Activated naive CD4-positive, alpha-beta T cell treated with anti-CD3 and anti-CD28 coated beads, Interleukin-2, amount 10 ng/mL, durations not matched to agents 7 days and 5 days (primary cell): ENCODE data around the gene MMEL1.
"Not testable (repeated sequence)": the region's sequence is repeated elsewhere in the genome, so short reads cannot be mapped to it uniquely, and the experiment has no call there.

ENCODE experiments used
- CTCF ChIA-PET: fragments of 350-600 bp; sonication (Branson Sonifier 250); formaldehyde crosslinking; loops from one replicate; lab custom pipeline; 2021; ENCODE audit warnings: antibody characterized with exemption; lab: Charles Lee
- DNase-seq: peaks from one replicate; pipeline ENCODE4 v3.0.0-alpha.2; 2020
- H3K27ac Mint-ChIP-seq: one replicate; pipeline ENCODE4 v1.8.0; 2021; ENCODE audit warnings: mild to moderate bottlenecking, moderate library complexity, mixed read lengths
- H3K27me3 Mint-ChIP-seq: one replicate; pipeline ENCODE4 v1.8.0; 2021; ENCODE audit warnings: mild to moderate bottlenecking, mixed read lengths
- H3K36me3 Mint-ChIP-seq: one replicate; pipeline ENCODE4 v1.8.0; 2021; ENCODE audit warnings: mixed read lengths
- H3K4me1 Mint-ChIP-seq: one replicate; pipeline ENCODE4 v1.8.0; 2021; ENCODE audit warnings: mixed read lengths
- H3K4me3 Mint-ChIP-seq: one replicate; pipeline ENCODE4 v1.8.0; 2021; ENCODE audit warnings: mild to moderate bottlenecking, moderate library complexity, mixed read lengths
- H3K9me3 Mint-ChIP-seq: one replicate; pipeline ENCODE4 v1.8.0; 2021; ENCODE audit warnings: mixed read lengths

MMEL1 gene

GRCh38 chr1:2555634-2556276 is 77.1 kb downstream of the MMEL1 start:
- H3K36me3 Mint-ChIP-seq = peaks cover 16% of the 10 kb centered on the region
- H3K4me1 Mint-ChIP-seq = peaks cover 52% of the 10 kb centered on the region
- DNase-seq = peak; percentile 91
- H3K4me3 Mint-ChIP-seq = peak overlapping the region; percentile 98
- no peaks in the 10 kb centered on the region for H3K27me3 Mint-ChIP-seq
- H3K27ac Mint-ChIP-seq = peak overlapping the region; percentile 99
- CTCF ChIA-PET = interaction anchor here (0.6 to 3.3 kb wide), 11 partner anchors 9 to 361 kb away, joined by 3 to 40 read pairs (median 3); partner anchors contain the start of genes FAAP20, PANK4 and PRXL2B
- no peaks in the 10 kb centered on the region for H3K9me3 Mint-ChIP-seq

- peaks cover 55% of the 10 kb centered on the region for H3K4me1 Mint-ChIP-seq
- CTCF ChIA-PET = interaction anchor here (0.6 to 3.3 kb wide), 4 partner anchors 23 to 235 kb away, joined by 3 to 40 read pairs (median 7); partner anchors contain the start of gene PRXL2B
- H3K36me3 Mint-ChIP-seq = peaks cover 16% of the 10 kb centered on the region
- peak overlapping the region; percentile 98 for H3K4me3 Mint-ChIP-seq
- H3K9me3 Mint-ChIP-seq = no peaks in the 10 kb centered on the region
- DNase-seq = peak; percentile 75
- no peaks in the 10 kb centered on the region for H3K27me3 Mint-ChIP-seq
- H3K27ac Mint-ChIP-seq = peak overlapping the region; percentile 99
These were observed 78.0 kb downstream of the MMEL1 start for GRCh38 chr1:2554621-2555387.

GRCh38 chr1:2553871-2554620 is 78.8 kb downstream of the MMEL1 start:
- H3K4me3 Mint-ChIP-seq = peak overlapping the region; percentile 98
- H3K4me1 Mint-ChIP-seq = peaks cover 58% of the 10 kb centered on the region
- no peak for DNase-seq
- H3K27ac Mint-ChIP-seq = peak overlapping the region; percentile 99
- H3K27me3 Mint-ChIP-seq = no peaks in the 10 kb centered on the region
- H3K9me3 Mint-ChIP-seq = no peaks in the 10 kb centered on the region
- peaks cover 16% of the 10 kb centered on the region for H3K36me3 Mint-ChIP-seq
- CTCF ChIA-PET = interaction anchor here (3.3 kb wide), 1 partner anchor 31 kb away, joined by 40 read pairs; the partner anchor contains the start of gene PRXL2B

- DNase-seq, H3K27me3 Mint-ChIP-seq, CTCF ChIA-PET, H3K4me3 Mint-ChIP-seq, H3K9me3 Mint-ChIP-seq, H3K27ac Mint-ChIP-seq: not testable (repeated sequence)
- peaks cover 12% of the 10 kb centered on the region for H3K36me3 Mint-ChIP-seq
- peaks cover 57% of the 10 kb centered on the region for H3K4me1 Mint-ChIP-seq
These were observed 79.7 kb downstream of the MMEL1 start for GRCh38 chr1:2553076-2553475.

GRCh38 chr1:2552189-2552588 is 80.6 kb downstream of the MMEL1 start:
- Mint-ChIP-seq H3K36me3 (peaks cover 7% of the 10 kb centered on the region), H3K27ac (no peak overlapping the region), H3K27me3 (no peaks in the 10 kb centered on the region), H3K9me3 (no peaks in the 10 kb centered on the region), H3K4me1 (peaks cover 53% of the 10 kb centered on the region), H3K4me3 (no peak overlapping the region)
- no peak for DNase-seq
- CTCF ChIA-PET = no interaction called here

GRCh38 chr1:2551544-2551943 is 81.3 kb downstream of the MMEL1 start:
- CTCF ChIA-PET, H3K27me3 Mint-ChIP-seq, H3K4me3 Mint-ChIP-seq, DNase-seq, H3K9me3 Mint-ChIP-seq, H3K36me3 Mint-ChIP-seq: not testable (repeated sequence)
- peak overlapping the region; percentile 84 for H3K27ac Mint-ChIP-seq
- peaks cover 54% of the 10 kb centered on the region for H3K4me1 Mint-ChIP-seq

- H3K36me3 Mint-ChIP-seq, DNase-seq, H3K4me3 Mint-ChIP-seq, H3K27me3 Mint-ChIP-seq, H3K9me3 Mint-ChIP-seq, H3K27ac Mint-ChIP-seq, CTCF ChIA-PET: not testable (repeated sequence)
- H3K4me1 Mint-ChIP-seq = peaks cover 46% of the 10 kb centered on the region
These were observed 82.4 kb downstream of the MMEL1 start for GRCh38 chr1:2550309-2550861.

GRCh38 chr1:2549367-2550029 is 83.3 kb downstream of the MMEL1 start:
- CTCF ChIA-PET = interaction anchor here (1.0 to 3.1 kb wide), 4 partner anchors 13 to 251 kb away, joined by 3 to 14 read pairs (median 4); partner anchors contain the start of gene TTC34
- H3K4me1 Mint-ChIP-seq = peaks cover 38% of the 10 kb centered on the region
- DNase-seq, H3K9me3 Mint-ChIP-seq, H3K4me3 Mint-ChIP-seq, H3K36me3 Mint-ChIP-seq, H3K27me3 Mint-ChIP-seq: not testable (repeated sequence)
- H3K27ac Mint-ChIP-seq = peak overlapping the region; percentile 97

GRCh38 chr1:2548068-2548589 is 84.7 kb downstream of the MMEL1 start:
- no peaks in the 10 kb centered on the region for H3K36me3 Mint-ChIP-seq
- peaks cover 19% of the 10 kb centered on the region for H3K27me3 Mint-ChIP-seq
- H3K9me3 Mint-ChIP-seq = no peaks in the 10 kb centered on the region
- peaks cover 30% of the 10 kb centered on the region for H3K4me1 Mint-ChIP-seq
- peak; percentile 90 for DNase-seq
- H3K4me3 Mint-ChIP-seq = peak overlapping the region; percentile 95
- CTCF ChIA-PET = interaction anchor here (0.7 to 3.1 kb wide), 14 partner anchors 14 to 353 kb away, joined by 3 to 16 read pairs (median 4); partner anchors contain the start of genes FAAP20, PANK4 and TTC34
- H3K27ac Mint-ChIP-seq = peak overlapping the region; percentile 97

GRCh38 chr1:2547210-2548067 is 85.4 kb downstream of the MMEL1 start:
- Mint-ChIP-seq H3K27ac (peak overlapping the region; percentile 97), H3K4me1 (peaks cover 30% of the 10 kb centered on the region), H3K36me3 (no peaks in the 10 kb centered on the region), H3K9me3 (no peaks in the 10 kb centered on the region), H3K27me3 (peaks cover 26% of the 10 kb centered on the region), H3K4me3 (peak overlapping the region; percentile 95)
- no peak for DNase-seq
- CTCF ChIA-PET = interaction anchor here (0.7 to 3.1 kb wide), 12 partner anchors 9 to 353 kb away, joined by 3 to 16 read pairs (median 6); partner anchors contain the start of genes FAAP20 and TNFRSF14

- H3K9me3 Mint-ChIP-seq = no peaks in the 10 kb centered on the region
- H3K36me3 Mint-ChIP-seq = no peaks in the 10 kb centered on the region
- DNase-seq = peak; percentile 95
- H3K27ac Mint-ChIP-seq = peak overlapping the region; percentile 97
- CTCF ChIA-PET = interaction anchor here (0.7 to 3.1 kb wide), 12 partner anchors 9 to 352 kb away, joined by 3 to 16 read pairs (median 6); partner anchors contain the start of genes FAAP20 and TNFRSF14
- peaks cover 33% of the 10 kb centered on the region for H3K4me1 Mint-ChIP-seq
- peak overlapping the region; percentile 95 for H3K4me3 Mint-ChIP-seq
- H3K27me3 Mint-ChIP-seq = peaks cover 34% of the 10 kb centered on the region
These were observed 86.2 kb downstream of the MMEL1 start for GRCh38 chr1:2546515-2547209.
